ENCODE results near the gene LBHD2. TPM values are rescaled to one million over a fixed set of nuclear protein-coding genes. Genes with fewer than 3 reads are reported as not detected.

Gene LBHD2
- total and polyA plus RNA-seq, 2 of the 8 experiments (the other 6 are each of a cell fraction or from before 2014, with no cell fraction given) = not detected

DNA sequence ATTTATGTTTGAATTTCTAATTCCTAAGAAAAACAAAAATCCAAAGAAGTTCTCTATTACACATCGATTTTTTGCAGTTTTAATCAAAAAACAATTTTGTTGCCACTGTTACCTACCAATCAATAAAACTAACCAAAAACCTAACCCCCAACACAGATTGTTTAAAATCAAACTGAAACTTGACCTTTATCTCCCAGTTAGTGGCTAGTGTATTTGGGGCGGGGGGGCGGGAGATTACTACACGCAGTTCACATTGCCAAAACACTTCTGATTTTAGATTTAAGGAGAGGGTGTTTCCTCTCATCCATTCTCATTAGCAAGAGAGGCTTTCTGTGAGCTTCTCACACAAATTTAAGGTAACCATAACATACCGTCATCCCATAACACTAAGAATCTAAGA, 33.1 kb upstream of the LBHD2 start:
- Histone ChIP-seq H3K9me3 (ENCODE audit: insufficient read depth in 2 of 2, low read depth in 1 of 2, low read length in 1 of 2) (no peaks in the 10 kb centered on the region), H3K79me2 (ENCODE audit: control insufficient read depth in 1 of 2, insufficient read depth in 2 of 2, low read length in 2 of 2) (peaks cover 12 to 83% of the 10 kb centered on the region in 2 experiments), H2BK120ac (replicated peaks; ENCODE audit: low read depth, low read length) (no peak overlapping the region), H3K4me2 (ENCODE audit: insufficient read depth in 1 of 2, low read depth in 2 of 2, low read length in 2 of 2) (no peak overlapping the region), H4K5ac (ENCODE audit: insufficient read length, low read depth, low read length) (no peak overlapping the region), H3K4me3 (ENCODE audit: extremely low read depth in 1 of 4, insufficient read depth in 2 of 4, low read depth in 3 of 4, low read length in 4 of 4) (no peak overlapping the region), H3K14ac (ENCODE audit: insufficient read length) (no peak overlapping the region), H3K79me1 (ENCODE audit: low read depth, low read length) (peaks cover 2% of the 10 kb centered on the region), H3K4me1 (replicated peaks in 1 of 4; ENCODE audit: control insufficient read depth in 3 of 4, insufficient read depth in 4 of 4, low read length in 3 of 4) (peaks cover 0 to 1% (median 0%) of the 10 kb centered on the region in 4 experiments; a peak in 3 of 7 replicates), H3K23ac (ENCODE audit: insufficient read length) (no peak overlapping the region), H3K9ac (replicated peaks in 1 of 4; ENCODE audit: extremely low read depth in 1 of 4, low read depth in 3 of 4, low read length in 3 of 4) (no peak overlapping the region), H3K36me3 (ENCODE audit: control insufficient read depth in 2 of 4, insufficient read depth in 4 of 4, low read length in 3 of 4) (no peaks in the 10 kb centered on the region), H3K23me2 (ENCODE audit: low read depth, low read length) (no peaks in the 10 kb centered on the region), H2AK5ac (ENCODE audit: low read depth, low read length) (no peak overlapping the region), H2BK20ac (ENCODE audit: low read length) (no peak overlapping the region), H4K8ac (ENCODE audit: extremely low read depth, insufficient read depth, low read length) (no peak overlapping the region), H3K27me3 (replicated peaks in 1 of 4; ENCODE audit: control insufficient read depth in 3 of 4, extremely low read depth in 1 of 4, insufficient read depth in 3 of 4, low read length in 3 of 4) (no peaks in the 10 kb centered on the region), H2BK12ac (ENCODE audit: low read depth, low read length) (no peak overlapping the region), H3K18ac (ENCODE audit: extremely low read depth, low read length) (no peak overlapping the region), H3K27ac (ENCODE audit: low read depth, low read length) (no peak overlapping the region), H2BK15ac (ENCODE audit: low read length) (no peak overlapping the region), H4K91ac (replicated peaks; ENCODE audit: insufficient read length, low read length) (no peak overlapping the region), H4K20me1 (replicated peaks in 1 of 2; ENCODE audit: control insufficient read depth in 1 of 2, insufficient read depth in 2 of 2, low read length in 2 of 2) (peaks cover 9 to 10% of the 10 kb centered on the region in 2 experiments), H2BK5ac (ENCODE audit: low read depth, low read length) (no peak overlapping the region), H2AFZ (ENCODE audit: low read length) (no peak overlapping the region), H3K56ac (replicated peaks; ENCODE audit: insufficient read length, low read depth, low read length) (no peak overlapping the region), H3K4ac (replicated peaks; ENCODE audit: insufficient read length, low read depth, low read length) (no peak overlapping the region)
- ChIA-PET POLR2A (ENCODE audit: partially characterized antibody) (no interaction called here), CTCF (ENCODE audit: partially characterized antibody) (interaction anchor here (0.6 to 1.5 kb wide), 5 partner anchors 19 to 525 kb away, joined by 3 to 4 read pairs (median 3); no protein-coding TSS in a partner anchor)
- FAIRE-seq (no peak), DNase-seq (ENCODE audit: low read depth in 1 of 2, low spot score in 2 of 2) (no peak)
- TF ChIP-seq NRF1 (IDR thresholded peaks at IDR 0.05; ENCODE audit: low read depth, low read length) (no peak), SRF (IDR thresholded peaks at IDR 0.05; ENCODE audit: low read depth, low read length) (no peak)
- WGBS, 2 experiments (ENCODE audit: extremely low coverage in 1 of 2, insufficient coverage in 1 of 2, insufficient read length in 1 of 2, insufficient replicate concordance in 2 of 2, low coverage in 1 of 2, low lambda C conversion rate in 2 of 2, missing lambda C conversion rate in 1 of 2) = 89% methylated on average over 5 of the region's 5 CpGs; no CpG with 5 or more reads in 1 of the 2 experiments
